GM12878 (cell line): ENCODE measurements around the gene SLC2A9. TPM values are rescaled to one million over a fixed set of nuclear protein-coding genes. Genes with fewer than 3 reads are reported as not detected.

Experiments used
- DPF2 ChIP-seq: fragments of 450-650 bp; IDR thresholded peaks from 2 replicates; pipeline ENCODE4 v1.6.1; 2017; ENCODE audit warnings: mild to moderate bottlenecking
- ESRRA ChIP-seq: IDR thresholded peaks from 2 replicates; pipeline ENCODE4 v1.6.1; 2012; ENCODE audit warnings: mild to moderate bottlenecking, low read length, improper control_type of control experiment
- ETV6 ChIP-seq, 2 experiments: fragments of 450-650 bp in 1 of 2; IDR thresholded peaks in 1 of 2; conservative IDR thresholded peaks in 1 of 2; 2 replicates each; pipeline ENCODE4 v1.6.1; 2014; ENCODE audit warnings: antibody characterized with exemption in 1 of 2, borderline replicate concordance in 1 of 2, low read depth in 1 of 2, mild to moderate bottlenecking in 1 of 2, moderate library complexity in 1 of 2
- EZH2 ChIP-seq: IDR thresholded peaks from 2 replicates; pipeline ENCODE4 v1.6.1; 2012; ENCODE audit warnings: low read depth, mild to moderate bottlenecking, control low read depth, inconsistent platforms, low read length, borderline replicate concordance; ENCODE audit not compliant: control insufficient read depth
- GATAD2B ChIP-seq: fragments of 450-650 bp; conservative IDR thresholded peaks from 2 replicates; pipeline ENCODE4 v1.6.1; 2017; ENCODE audit warnings: low read depth, mild to moderate bottlenecking, moderate library complexity
- IKZF2 ChIP-seq, 2 experiments: fragments of 450-650 bp; IDR thresholded peaks; 2 replicates each; pipeline ENCODE4 v1.6.1; 2017; ENCODE audit warnings: mild to moderate bottlenecking in 2 of 2, moderate library complexity in 2 of 2
- MEF2B ChIP-seq: fragments of 450-650 bp; IDR thresholded peaks from 2 replicates; pipeline ENCODE4 v1.6.1; 2018; ENCODE audit warnings: mild to moderate bottlenecking, moderate library complexity; ENCODE audit not compliant: partially characterized antibody, poor library complexity, severe bottlenecking
- PAX5 ChIP-seq: IDR thresholded peaks from 2 replicates; pipeline ENCODE4 v1.6.1; 2011; ENCODE audit warnings: low read depth, low read length, borderline replicate concordance
- PML ChIP-seq: IDR thresholded peaks from 2 replicates; pipeline ENCODE4 v1.6.1; 2012; ENCODE audit warnings: low read length, inconsistent platforms
- RB1 ChIP-seq: fragments of 450-650 bp; formaldehyde crosslinking; IDR thresholded peaks from 2 replicates; pipeline ENCODE4 v1.6.1; 2017; ENCODE audit warnings: mild to moderate bottlenecking, borderline replicate concordance
- RUNX3 ChIP-seq: IDR thresholded peaks from 2 replicates; pipeline ENCODE4 v1.6.1; 2012; ENCODE audit warnings: low read length, inconsistent platforms
- SMAD1 ChIP-seq: fragments of 450-650 bp; IDR thresholded peaks from 2 replicates; pipeline ENCODE4 v1.6.1; 2018; ENCODE audit warnings: mild to moderate bottlenecking, low read depth; ENCODE audit not compliant: partially characterized antibody
- SPI1 ChIP-seq: IDR thresholded peaks from 2 replicates; pipeline ENCODE4 v1.6.1; 2011; ENCODE audit warnings: low read depth, mild to moderate bottlenecking, low read length, moderate library complexity, borderline replicate concordance; ENCODE audit not compliant: insufficient read depth
- SUPT20H ChIP-seq: IDR thresholded peaks from 2 replicates; pipeline ENCODE4 v1.6.1; 2011; ENCODE audit warnings: low read depth, mild to moderate bottlenecking, low read length, moderate library complexity, borderline replicate concordance; ENCODE audit not compliant: control insufficient read depth
- polyA plus RNA-seq, 11 experiments: library from polyadenylated mRNA; depleted of rRNA in 4 of 11; unstranded in 6 of 11; stranded (reverse) in 5 of 11; fragments of >200 nt; fragmentation: Nextera tagmentation in 4 of 11; fragmentation: Illumina TruSeq in 1 of 11; extraction: Ambion mirVana in 4 of 11; extraction: Trizol in 1 of 11; gene quantifications; 1 replicate in 1 of 11; 2 replicates in 10 of 11; pipeline versions ENCODE4 v1.2.1 to v1.2.3, GENCODE V29; 2011 to 2016; ENCODE audit warnings: inconsistent platforms in 2 of 11, missing spikeins in 2 of 11, low read depth in 1 of 11
- total RNA-seq, 4 experiments: library from RNA; depleted of rRNA in 3 of 4; stranded (reverse); fragments of >200 nt in 3 of 4; fragmentation: Illumina TruSeq in 1 of 4; extraction: Trizol in 1 of 4; gene quantifications; 2 replicates each; pipeline versions ENCODE4 v1.2.1 to v1.2.3, GENCODE V29; 2013 to 2021
- TF ChIP-seq, protein P1 (sequence below): fragments of 450-650 bp; IDR thresholded peaks from 2 replicates; pipeline ENCODE4 v1.6.1; 2017; ENCODE audit warnings: mild to moderate bottlenecking
- TF ChIP-seq, protein P2 (sequence below): fragments of 450-650 bp; IDR thresholded peaks from 2 replicates; pipeline ENCODE4 v1.6.1; 2017; ENCODE audit warnings: mild to moderate bottlenecking, moderate library complexity
- TF ChIP-seq, protein P3 (sequence below): IDR thresholded peaks from 2 replicates; pipeline ENCODE4 v1.6.1; 2012; ENCODE audit warnings: improper control_type of control experiment, low read depth, low read length; ENCODE audit not compliant: insufficient replicate concordance

The SLC2A9 gene
- total and polyA plus RNA-seq, 10 of the 15 experiments (the other 5 are each of a cell fraction or from before 2014, with no cell fraction given): 0.28 to 2.8 (median 1.2) TPM

DNA sequence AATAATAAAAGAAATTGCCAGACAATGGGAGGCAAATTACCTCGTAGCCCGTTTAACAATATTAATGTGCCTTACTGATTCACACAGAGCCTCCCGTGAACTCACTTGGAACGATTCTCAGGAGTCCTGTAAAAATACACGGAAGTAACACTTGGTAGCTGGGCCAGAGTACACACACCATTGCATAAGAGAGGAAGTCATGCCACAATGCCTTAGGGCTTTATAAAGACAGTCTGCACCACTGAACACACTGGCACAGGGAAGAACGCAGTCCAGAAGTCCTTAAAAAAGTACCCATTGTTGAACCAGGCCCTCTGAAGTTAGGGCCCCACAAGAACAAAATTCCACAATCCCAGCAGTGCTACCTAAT is 15.1 kb downstream of the SLC2A9 start (continued):
- TF ChIP-seq, protein P1, sequence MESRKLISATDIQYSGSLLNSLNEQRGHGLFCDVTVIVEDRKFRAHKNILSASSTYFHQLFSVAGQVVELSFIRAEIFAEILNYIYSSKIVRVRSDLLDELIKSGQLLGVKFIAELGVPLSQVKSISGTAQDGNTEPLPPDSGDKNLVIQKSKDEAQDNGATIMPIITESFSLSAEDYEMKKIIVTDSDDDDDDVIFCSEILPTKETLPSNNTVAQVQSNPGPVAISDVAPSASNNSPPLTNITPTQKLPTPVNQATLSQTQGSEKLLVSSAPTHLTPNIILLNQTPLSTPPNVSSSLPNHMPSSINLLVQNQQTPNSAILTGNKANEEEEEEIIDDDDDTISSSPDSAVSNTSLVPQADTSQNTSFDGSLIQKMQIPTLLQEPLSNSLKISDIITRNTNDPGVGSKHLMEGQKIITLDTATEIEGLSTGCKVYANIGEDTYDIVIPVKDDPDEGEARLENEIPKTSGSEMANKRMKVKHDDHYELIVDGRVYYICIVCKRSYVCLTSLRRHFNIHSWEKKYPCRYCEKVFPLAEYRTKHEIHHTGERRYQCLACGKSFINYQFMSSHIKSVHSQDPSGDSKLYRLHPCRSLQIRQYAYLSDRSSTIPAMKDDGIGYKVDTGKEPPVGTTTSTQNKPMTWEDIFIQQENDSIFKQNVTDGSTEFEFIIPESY: no peak
- TF ChIP-seq RB1: no peak; the same call in 1 of the 2 replicates
- TF ChIP-seq RUNX3: no peak
- peak; percentile 32; the same call in 1 of the 2 replicates for TF ChIP-seq DPF2
- TF ChIP-seq GATAD2B: peak; percentile 40
- TF ChIP-seq, protein P2, sequence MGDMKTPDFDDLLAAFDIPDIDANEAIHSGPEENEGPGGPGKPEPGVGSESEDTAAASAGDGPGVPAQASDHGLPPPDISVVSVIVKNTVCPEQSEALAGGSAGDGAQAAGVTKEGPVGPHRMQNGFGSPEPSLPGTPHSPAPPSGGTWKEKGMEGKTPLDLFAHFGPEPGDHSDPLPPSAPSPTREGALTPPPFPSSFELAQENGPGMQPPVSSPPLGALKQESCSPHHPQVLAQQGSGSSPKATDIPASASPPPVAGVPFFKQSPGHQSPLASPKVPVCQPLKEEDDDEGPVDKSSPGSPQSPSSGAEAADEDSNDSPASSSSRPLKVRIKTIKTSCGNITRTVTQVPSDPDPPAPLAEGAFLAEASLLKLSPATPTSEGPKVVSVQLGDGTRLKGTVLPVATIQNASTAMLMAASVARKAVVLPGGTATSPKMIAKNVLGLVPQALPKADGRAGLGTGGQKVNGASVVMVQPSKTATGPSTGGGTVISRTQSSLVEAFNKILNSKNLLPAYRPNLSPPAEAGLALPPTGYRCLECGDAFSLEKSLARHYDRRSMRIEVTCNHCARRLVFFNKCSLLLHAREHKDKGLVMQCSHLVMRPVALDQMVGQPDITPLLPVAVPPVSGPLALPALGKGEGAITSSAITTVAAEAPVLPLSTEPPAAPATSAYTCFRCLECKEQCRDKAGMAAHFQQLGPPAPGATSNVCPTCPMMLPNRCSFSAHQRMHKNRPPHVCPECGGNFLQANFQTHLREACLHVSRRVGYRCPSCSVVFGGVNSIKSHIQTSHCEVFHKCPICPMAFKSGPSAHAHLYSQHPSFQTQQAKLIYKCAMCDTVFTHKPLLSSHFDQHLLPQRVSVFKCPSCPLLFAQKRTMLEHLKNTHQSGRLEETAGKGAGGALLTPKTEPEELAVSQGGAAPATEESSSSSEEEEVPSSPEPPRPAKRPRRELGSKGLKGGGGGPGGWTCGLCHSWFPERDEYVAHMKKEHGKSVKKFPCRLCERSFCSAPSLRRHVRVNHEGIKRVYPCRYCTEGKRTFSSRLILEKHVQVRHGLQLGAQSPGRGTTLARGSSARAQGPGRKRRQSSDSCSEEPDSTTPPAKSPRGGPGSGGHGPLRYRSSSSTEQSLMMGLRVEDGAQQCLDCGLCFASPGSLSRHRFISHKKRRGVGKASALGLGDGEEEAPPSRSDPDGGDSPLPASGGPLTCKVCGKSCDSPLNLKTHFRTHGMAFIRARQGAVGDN: peak; percentile 83
- TF ChIP-seq EZH2: no peak
- peak in 1 of 2 experiments; percentile 59; a peak in 1 of 4 replicates for TF ChIP-seq ETV6 (conservative IDR thresholded peaks at IDR 0.05 in 1 of 2, IDR thresholded peaks at IDR 0.05 in 1 of 2; ENCODE audit: borderline replicate concordance in 1 of 2, low read depth in 1 of 2)
- TF ChIP-seq MEF2B: peak; percentile 86
- no peak for TF ChIP-seq PML
- TF ChIP-seq SUPT20H: no peak
- peak; percentile 84 for TF ChIP-seq SPI1
- TF ChIP-seq PAX5: peak; percentile 17; the same call in 1 of the 2 replicates
- peak; percentile 31 for TF ChIP-seq SMAD1
- TF ChIP-seq ESRRA: 0 out of 2 replicates have a peak, but pooled peaks have one; percentile 50
- TF ChIP-seq IKZF2 (IDR thresholded peaks at IDR 0.05): peak; percentile 68 to 71
- TF ChIP-seq, protein P3, sequence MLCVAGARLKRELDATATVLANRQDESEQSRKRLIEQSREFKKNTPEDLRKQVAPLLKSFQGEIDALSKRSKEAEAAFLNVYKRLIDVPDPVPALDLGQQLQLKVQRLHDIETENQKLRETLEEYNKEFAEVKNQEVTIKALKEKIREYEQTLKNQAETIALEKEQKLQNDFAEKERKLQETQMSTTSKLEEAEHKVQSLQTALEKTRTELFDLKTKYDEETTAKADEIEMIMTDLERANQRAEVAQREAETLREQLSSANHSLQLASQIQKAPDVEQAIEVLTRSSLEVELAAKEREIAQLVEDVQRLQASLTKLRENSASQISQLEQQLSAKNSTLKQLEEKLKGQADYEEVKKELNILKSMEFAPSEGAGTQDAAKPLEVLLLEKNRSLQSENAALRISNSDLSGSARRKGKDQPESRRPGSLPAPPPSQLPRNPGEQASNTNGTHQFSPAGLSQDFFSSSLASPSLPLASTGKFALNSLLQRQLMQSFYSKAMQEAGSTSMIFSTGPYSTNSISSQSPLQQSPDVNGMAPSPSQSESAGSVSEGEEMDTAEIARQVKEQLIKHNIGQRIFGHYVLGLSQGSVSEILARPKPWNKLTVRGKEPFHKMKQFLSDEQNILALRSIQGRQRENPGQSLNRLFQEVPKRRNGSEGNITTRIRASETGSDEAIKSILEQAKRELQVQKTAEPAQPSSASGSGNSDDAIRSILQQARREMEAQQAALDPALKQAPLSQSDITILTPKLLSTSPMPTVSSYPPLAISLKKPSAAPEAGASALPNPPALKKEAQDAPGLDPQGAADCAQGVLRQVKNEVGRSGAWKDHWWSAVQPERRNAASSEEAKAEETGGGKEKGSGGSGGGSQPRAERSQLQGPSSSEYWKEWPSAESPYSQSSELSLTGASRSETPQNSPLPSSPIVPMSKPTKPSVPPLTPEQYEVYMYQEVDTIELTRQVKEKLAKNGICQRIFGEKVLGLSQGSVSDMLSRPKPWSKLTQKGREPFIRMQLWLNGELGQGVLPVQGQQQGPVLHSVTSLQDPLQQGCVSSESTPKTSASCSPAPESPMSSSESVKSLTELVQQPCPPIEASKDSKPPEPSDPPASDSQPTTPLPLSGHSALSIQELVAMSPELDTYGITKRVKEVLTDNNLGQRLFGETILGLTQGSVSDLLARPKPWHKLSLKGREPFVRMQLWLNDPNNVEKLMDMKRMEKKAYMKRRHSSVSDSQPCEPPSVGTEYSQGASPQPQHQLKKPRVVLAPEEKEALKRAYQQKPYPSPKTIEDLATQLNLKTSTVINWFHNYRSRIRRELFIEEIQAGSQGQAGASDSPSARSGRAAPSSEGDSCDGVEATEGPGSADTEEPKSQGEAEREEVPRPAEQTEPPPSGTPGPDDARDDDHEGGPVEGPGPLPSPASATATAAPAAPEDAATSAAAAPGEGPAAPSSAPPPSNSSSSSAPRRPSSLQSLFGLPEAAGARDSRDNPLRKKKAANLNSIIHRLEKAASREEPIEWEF: no peak
